H1 (cell line): ENCODE data around the gene MRPL3.

Experiments used
- ATF3 ChIP-seq: IDR thresholded peaks from 2 replicates; pipeline ENCODE4 v1.6.1; 2011; ENCODE audit warnings: low read depth, mild to moderate bottlenecking, low read length; ENCODE audit not compliant: insufficient read depth
- CHD2 ChIP-seq: IDR thresholded peaks from 2 replicates; pipeline ENCODE4 v1.6.1; 2012; ENCODE audit warnings: low read length, improper control_type of control experiment
- EGR1 ChIP-seq: IDR thresholded peaks from 2 replicates; pipeline ENCODE4 v1.6.1; 2011; ENCODE audit warnings: low read depth, low read length, borderline replicate concordance
- EZH2 ChIP-seq: fragments of 200-600 bp; sonication (generic); IDR thresholded peaks from 2 replicates; pipeline ENCODE4 v1.7.1; 2012; ENCODE audit warnings: low read depth, mild to moderate bottlenecking, moderate library complexity, low read length, inconsistent platforms; ENCODE audit not compliant: severe bottlenecking
- HDAC6 ChIP-seq: IDR thresholded peaks from one replicate; pipeline ENCODE4 v1.7.1; 2012; ENCODE audit warnings: low read depth, mild to moderate bottlenecking, inconsistent platforms, low read length, moderate library complexity
- MAX ChIP-seq: IDR thresholded peaks from 2 replicates; pipeline ENCODE4 v1.6.1; 2012; ENCODE audit warnings: inconsistent platforms
- NANOG ChIP-seq: IDR thresholded peaks from 2 replicates; pipeline ENCODE4 v1.6.1; 2011; ENCODE audit warnings: low read length, low read depth, mild to moderate bottlenecking, inconsistent platforms; ENCODE audit not compliant: insufficient read depth, poor library complexity, severe bottlenecking
- POLR2A ChIP-seq, 2 experiments: IDR thresholded peaks; 1 replicate in 1 of 2; 2 replicates in 1 of 2; pipeline ENCODE4 v1.6.1; 2011; ENCODE audit warnings: low read depth in 2 of 2, low read length in 2 of 2, mild to moderate bottlenecking in 2 of 2; ENCODE audit errors: control extremely low read depth in 1 of 2
- POLR2AphosphoS5 ChIP-seq: IDR thresholded peaks from 2 replicates; pipeline ENCODE4 v1.6.1; 2011; ENCODE audit warnings: low read depth, low read length
- RAD21 ChIP-seq, 2 experiments: IDR thresholded peaks in 1 of 2; conservative IDR thresholded peaks in 1 of 2; 2 replicates each; pipeline ENCODE4 v1.6.1; 2011; ENCODE audit warnings: low read depth in 2 of 2, low read length in 2 of 2, improper control_type of control experiment in 1 of 2, inconsistent platforms in 1 of 2, mild to moderate bottlenecking in 1 of 2, moderate library complexity in 1 of 2
- RNF2 ChIP-seq: fragments of 200-900, 300-1000 bp; sonication (generic); IDR thresholded peaks from 2 replicates; pipeline ENCODE4 v1.7.1; 2016; ENCODE audit warnings: borderline replicate concordance, low read depth, mild to moderate bottlenecking, antibody characterized with exemption, low read length; ENCODE audit not compliant: poor library complexity, severe bottlenecking; ENCODE audit errors: missing control alignments
- SAP30 ChIP-seq: fragments of 300-600 bp; sonication (generic); IDR thresholded peaks from 2 replicates; pipeline ENCODE4 v1.7.1; 2012; ENCODE audit warnings: low read length, moderate library complexity, mild to moderate bottlenecking, inconsistent platforms; ENCODE audit not compliant: insufficient read depth, insufficient replicate concordance
- TAF7 ChIP-seq: optimal IDR thresholded peaks from 2 replicates; pipeline ENCODE3; 2011; ENCODE audit warnings: low read depth, mild to moderate bottlenecking, inconsistent platforms, low read length, moderate library complexity, borderline replicate concordance
- TF ChIP-seq, protein P1 (sequence below), 3 experiments: IDR thresholded peaks; 1 replicate in 2 of 3; 2 replicates in 1 of 3; pipeline versions ENCODE4 v1.5.1 to v1.6.1; 2011; ENCODE audit warnings: low read length in 3 of 3, mild to moderate bottlenecking in 3 of 3, inconsistent platforms in 2 of 3, low read depth in 1 of 3, moderate library complexity in 1 of 3; ENCODE audit not compliant: insufficient read depth in 1 of 3; ENCODE audit errors: control extremely low read depth in 1 of 3

DNA sequence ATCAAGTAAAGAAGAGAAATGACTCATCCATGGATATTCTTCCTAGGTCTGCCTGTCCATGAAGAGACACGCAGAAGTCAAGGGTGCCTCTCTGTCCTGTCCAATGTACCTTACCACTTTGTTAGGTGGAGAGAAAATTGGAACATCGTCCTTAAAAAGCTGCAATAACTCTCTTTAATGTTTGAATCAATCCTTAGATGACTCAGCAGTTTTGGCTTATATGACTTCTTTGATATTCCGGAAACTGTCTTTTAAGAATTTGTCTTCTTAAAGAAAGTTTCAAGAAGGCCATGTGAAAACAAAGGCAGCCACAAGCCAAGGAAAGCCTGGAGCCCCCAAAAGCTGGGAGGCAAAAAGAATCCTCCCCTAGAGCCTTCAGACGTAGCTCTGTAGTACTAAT, 49.2 kb downstream of the MRPL3 start:
- TF ChIP-seq SAP30 (no peak), EZH2 (no peak), RAD21 (IDR thresholded peaks at IDR 0.05 in 1 of 2, conservative IDR thresholded peaks at IDR 0.05 in 1 of 2; ENCODE audit: low read depth in 2 of 2, low read length in 2 of 2) (no peak), POLR2AphosphoS5 (no peak), POLR2A (IDR thresholded peaks at IDR 0.05; ENCODE audit: control extremely low read depth in 1 of 2, low read depth in 2 of 2, low read length in 2 of 2) (no peak), NANOG (no peak), TAF7 (no peak), RNF2 (no peak), CHD2 (no peak), HDAC6 (no peak), EGR1 (no peak), ATF3 (no peak), MAX (no peak)
- TF ChIP-seq, protein P1, sequence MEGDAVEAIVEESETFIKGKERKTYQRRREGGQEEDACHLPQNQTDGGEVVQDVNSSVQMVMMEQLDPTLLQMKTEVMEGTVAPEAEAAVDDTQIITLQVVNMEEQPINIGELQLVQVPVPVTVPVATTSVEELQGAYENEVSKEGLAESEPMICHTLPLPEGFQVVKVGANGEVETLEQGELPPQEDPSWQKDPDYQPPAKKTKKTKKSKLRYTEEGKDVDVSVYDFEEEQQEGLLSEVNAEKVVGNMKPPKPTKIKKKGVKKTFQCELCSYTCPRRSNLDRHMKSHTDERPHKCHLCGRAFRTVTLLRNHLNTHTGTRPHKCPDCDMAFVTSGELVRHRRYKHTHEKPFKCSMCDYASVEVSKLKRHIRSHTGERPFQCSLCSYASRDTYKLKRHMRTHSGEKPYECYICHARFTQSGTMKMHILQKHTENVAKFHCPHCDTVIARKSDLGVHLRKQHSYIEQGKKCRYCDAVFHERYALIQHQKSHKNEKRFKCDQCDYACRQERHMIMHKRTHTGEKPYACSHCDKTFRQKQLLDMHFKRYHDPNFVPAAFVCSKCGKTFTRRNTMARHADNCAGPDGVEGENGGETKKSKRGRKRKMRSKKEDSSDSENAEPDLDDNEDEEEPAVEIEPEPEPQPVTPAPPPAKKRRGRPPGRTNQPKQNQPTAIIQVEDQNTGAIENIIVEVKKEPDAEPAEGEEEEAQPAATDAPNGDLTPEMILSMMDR (IDR thresholded peaks at IDR 0.05; ENCODE audit: control extremely low read depth in 1 of 3, insufficient read depth in 1 of 3, low read depth in 1 of 3, low read length in 3 of 3): no peak
